Ishikawa (cell line): ENCODE results near the gene PEMT.

Source experiments
- CEBPB ChIP-seq: IDR thresholded peaks from 2 replicates; pipeline ENCODE4 v1.6.1; 2012
- EGR1 ChIP-seq: IDR thresholded peaks from 2 replicates; pipeline ENCODE4 v1.6.1; 2012
- EP300 ChIP-seq: IDR thresholded peaks from 2 replicates; pipeline ENCODE4 v1.6.1; 2012; ENCODE audit warnings: borderline replicate concordance
- FOXM1 ChIP-seq: IDR thresholded peaks from 2 replicates; pipeline ENCODE4 v1.6.1; 2012; ENCODE audit warnings: low read depth, borderline replicate concordance
- MAX ChIP-seq: IDR thresholded peaks from 2 replicates; pipeline ENCODE4 v1.6.1; 2012
- RAD21 ChIP-seq: IDR thresholded peaks from 2 replicates; pipeline ENCODE4 v1.6.1; 2012; ENCODE audit warnings: low read depth
- TAF1 ChIP-seq: IDR thresholded peaks from 2 replicates; pipeline ENCODE4 v1.6.1; 2012; ENCODE audit warnings: low read depth, mild to moderate bottlenecking
- YY1 ChIP-seq: IDR thresholded peaks from 2 replicates; pipeline ENCODE4 v1.6.1; 2012; ENCODE audit warnings: low read depth
- ZBTB7A ChIP-seq: IDR thresholded peaks from 2 replicates; pipeline ENCODE4 v1.6.1; 2012; ENCODE audit warnings: low read depth

- TF ChIP-seq FOXM1 (no peak), ZBTB7A (no peak), YY1 (no peak), EP300 (no peak), EGR1 (no peak), CEBPB (no peak), MAX (no peak), RAD21 (no peak), TAF1 (no peak)
These were observed 112.3 kb downstream of the PEMT start for GRCh38 chr17:17479209-17479608.
